GM12801 (cell line): Measurements from ENCODE around the gene CKAP5.

ENCODE experiments used
- CTCF ChIP-seq: IDR thresholded peaks from one replicate; pipeline ENCODE4 v1.5.1; 2011; ENCODE audit warnings: control low read depth; ENCODE audit not compliant: insufficient read length; ENCODE audit errors: extremely low read depth

The CKAP5 gene

GRCh38 chr11:46701078-46701654 lies 144.9 kb downstream of the CKAP5 start:
- TF ChIP-seq CTCF = no peak

GRCh38 chr11:46700241-46701077 lies 145.6 kb downstream of the CKAP5 start, which contains the start of the genes ARHGAP1 and ZNF408:
Gene ARHGAP1 (minus strand): TSS chr11:46700619. CDS start chr11:46696107, 4,512 bp downstream.
Gene ZNF408 (plus strand): TSS chr11:46701031. CDS start chr11:46701048, 17 bp downstream.
- no peak for TF ChIP-seq CTCF

- no peak for TF ChIP-seq CTCF
Observed at GRCh38 chr11:46698597-46698996, 147.5 kb downstream of the CKAP5 start.

GRCh38 chr11:46697723-46698122 lies 148.4 kb downstream of the CKAP5 start:
- no peak for TF ChIP-seq CTCF

- TF ChIP-seq CTCF = no peak
Observed at GRCh38 chr11:46697303-46697702, 148.8 kb downstream of the CKAP5 start.

GRCh38 chr11:46696212-46696558 lies 149.9 kb downstream of the CKAP5 start:
- TF ChIP-seq CTCF = no peak

GRCh38 chr11:46695345-46696211 lies 150.5 kb downstream of the CKAP5 start:
- TF ChIP-seq CTCF = no peak
